ENCODE measurements around the gene IQGAP1.
A peak's percentile ranks its signal among the peaks of the same experiment; 100 is the strongest.
"Not testable (repeated sequence)": the region's sequence is repeated elsewhere in the genome, so short reads cannot be mapped to it uniquely, and the experiment has no call there.

IQGAP1 gene

DNA sequence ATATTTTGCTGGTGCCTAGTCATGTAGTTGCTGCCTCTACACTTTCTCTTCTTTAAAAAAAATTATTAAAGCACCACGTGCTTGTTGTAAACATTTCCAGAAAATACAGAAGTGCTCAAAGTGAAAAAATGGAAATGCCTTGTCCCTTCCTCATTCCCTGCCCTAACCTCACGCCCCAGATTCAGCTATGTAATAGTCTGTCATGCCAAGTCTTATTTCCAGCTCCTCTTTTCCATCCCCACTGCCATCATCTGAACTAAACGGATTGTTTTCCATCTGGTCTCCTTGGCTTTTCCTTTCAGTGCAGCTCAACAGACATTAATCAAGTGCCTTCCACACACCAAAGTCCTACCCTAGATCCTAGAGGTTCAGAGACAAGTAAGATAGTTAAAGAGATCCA, 20.5 kb upstream of the IQGAP1 start:
- no peak for DNase-seq

DNA sequence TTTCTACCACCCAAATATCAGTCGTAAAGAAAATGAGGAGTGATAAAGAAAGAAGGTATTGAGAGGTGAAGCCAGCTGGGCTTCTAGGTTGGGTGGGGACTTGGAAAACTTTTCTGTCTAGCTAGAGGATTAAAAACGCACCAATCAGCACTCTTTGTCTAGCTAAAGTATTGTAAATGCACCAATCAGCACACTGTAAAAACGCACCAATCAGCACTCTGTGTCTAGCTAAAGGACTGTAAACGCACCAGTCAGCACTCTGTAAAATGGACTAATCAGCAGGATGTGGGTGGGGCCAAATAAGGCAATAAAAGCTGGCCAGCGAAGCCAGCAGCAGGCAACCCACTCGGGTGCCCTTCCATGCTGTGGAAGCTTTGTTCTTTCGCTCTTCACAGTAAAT, 13.0 kb upstream of the IQGAP1 start:
- no peak for DNase-seq

DNA sequence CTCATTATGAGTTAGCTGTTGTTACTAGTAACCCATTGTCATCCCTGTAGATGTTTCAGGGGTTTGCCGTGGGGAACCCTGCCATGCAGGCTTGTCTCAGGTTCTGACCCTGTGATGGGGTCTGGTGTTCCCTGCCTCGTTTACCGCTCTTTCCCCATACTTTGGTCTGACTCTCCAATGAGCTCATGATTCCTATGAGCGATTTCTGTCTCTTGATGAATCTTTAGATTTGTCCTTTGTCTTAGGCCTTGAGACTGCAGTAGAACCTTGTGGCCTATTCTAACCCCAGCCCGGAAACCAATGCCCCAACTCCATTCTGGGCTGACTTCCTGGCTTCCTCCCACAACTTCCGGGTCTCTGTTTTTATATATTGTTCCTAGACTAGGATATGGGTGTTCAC, 11.3 kb upstream of the IQGAP1 start:
- peak; percentile 66 for DNase-seq

DNA sequence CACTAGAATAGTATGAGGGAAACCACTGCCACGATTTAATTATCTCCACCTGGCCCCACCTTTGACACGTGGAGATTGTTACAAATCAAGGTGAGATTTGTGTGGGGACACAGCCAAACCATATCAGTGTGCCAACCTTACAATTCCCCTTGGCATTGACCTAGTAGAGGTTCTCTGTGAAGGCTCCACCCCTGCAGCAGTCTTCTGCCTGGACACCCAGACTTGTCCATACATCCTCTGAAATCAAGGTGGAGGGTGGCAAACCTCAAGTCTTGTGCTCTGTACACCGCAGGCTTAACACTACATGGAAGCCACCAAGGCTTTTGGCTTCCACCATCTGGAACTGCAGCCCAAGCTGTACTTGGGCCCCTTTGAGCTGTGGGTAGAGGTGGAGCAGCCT, 8.8 kb upstream of the IQGAP1 start:
- no peak for DNase-seq

DNA sequence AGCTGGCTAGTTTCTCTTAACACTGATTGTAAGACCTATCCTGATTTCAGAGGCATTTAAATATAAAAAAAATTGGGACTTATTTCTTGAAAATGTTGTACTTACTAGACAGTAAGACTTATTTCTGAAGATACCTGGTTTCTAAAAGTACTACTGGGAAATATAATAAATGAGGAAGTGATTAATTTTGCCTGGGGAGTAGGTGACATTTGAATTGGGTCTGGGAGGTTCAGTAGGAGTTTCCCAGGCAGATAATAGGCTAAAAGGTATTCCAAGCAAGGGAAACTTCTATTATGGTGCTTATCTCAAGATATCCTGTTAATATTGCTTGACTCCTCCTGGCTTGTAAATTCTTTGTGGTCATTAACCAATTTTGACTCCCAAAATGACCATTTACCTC, 6.5 kb upstream of the IQGAP1 start:
- no peak for DNase-seq

DNA sequence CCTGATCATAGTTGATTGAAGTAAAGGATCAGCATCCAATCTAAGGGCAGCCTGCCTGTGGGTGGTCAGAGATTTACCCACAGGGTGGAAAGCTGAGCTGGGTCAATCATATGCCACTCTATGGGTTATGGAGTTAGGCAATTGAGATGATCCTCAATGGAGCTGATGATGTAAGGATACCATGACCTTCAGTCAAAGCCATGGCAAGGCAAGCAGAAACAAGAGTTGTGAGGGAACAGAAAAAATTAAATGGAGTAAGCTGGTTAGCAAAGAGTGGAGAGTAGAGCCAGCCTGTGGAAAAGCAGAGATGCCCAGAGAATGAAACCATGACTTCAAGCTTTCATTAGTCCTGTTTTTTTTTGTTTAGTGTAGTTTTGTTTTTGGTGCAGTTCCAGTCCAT, 5.7 kb upstream of the IQGAP1 start:
- DNase-seq, result no peak

DNA sequence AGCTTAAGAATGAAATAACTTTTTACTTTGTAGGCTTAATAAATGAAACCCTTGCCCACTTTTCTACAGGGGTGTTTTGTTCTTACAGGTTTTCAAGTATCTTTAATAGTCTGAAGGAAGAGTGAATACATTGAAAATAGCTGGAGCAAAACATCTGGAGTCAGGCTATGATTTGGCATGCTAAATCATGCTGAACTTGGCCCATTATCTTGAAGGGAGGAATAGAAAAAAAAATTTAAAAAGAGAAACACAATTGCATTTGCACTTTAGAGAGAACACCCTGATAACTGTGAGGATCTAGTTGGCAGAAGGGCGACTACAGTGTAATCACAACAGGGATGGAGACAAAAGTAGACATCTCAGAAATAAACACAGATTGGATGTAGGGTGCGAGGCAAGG, 1.8 kb upstream of the IQGAP1 start:
- no peak for DNase-seq

DNA sequence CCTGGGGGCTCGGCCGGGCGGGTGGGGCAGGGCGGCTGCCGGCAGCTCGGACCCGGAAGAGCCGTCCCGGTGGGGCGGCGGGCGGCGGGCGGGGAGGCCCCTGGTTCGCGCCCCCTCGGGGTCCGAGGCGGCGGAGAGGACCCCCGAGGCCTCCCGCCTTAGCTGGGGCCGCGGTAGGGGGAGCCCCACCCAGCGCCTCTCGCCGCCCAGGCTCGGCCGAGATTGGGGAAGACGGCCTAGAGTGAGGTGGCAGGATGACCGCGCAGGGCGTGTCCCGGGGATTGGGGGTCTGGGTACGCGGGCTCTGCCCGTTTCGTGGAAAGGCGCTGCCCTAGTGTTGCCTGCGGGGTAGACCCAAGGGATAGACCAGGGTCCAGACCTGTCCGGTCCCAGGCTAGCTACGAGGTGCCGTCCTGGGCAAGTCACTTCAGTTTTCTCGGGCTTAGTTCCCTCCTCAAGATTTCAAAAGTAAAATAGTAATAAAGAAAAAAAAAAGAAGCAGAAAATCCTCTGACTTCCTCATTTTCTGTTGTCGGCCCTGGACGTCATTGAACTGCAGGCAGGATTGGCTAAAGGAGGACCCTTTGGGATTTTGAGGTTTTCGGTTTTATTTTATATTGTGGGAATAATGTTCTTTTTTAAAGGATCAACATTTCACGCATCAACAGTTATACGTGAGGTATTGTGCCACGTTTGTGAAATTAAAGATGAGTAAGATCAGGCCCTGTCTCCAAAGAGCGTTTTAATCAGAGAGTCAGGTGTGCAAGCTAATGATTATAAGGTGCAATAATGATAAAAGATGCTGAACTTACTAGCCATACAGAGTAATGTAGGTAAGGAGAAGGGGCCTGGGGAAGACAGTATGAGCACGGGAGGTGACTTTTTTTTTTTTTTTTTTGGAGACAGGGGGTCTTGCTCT, 679 bp downstream of the IQGAP1 start:
- DNase-seq, result peak; percentile 47

DNA sequence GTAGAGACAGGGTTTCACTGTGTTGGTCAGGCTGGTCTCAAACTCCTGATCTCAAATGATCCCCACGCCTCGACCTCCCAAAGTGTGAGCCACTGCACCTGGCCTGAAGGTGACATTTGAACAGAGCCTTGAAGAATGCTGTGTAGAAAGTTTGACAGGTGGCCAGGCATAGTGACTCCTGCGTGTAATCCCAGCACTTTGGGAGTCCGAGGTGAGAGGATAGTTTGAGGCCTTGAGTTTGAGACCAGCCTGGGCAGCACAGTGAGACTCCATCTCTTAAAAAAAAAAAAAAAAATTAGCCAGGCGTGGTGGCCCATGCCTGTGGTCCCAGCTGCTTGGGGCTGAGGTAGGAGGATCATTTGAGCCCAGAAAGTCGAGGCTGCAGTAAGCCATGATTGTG, 1.5 kb downstream of the IQGAP1 start:
- no peak for DNase-seq

DNA sequence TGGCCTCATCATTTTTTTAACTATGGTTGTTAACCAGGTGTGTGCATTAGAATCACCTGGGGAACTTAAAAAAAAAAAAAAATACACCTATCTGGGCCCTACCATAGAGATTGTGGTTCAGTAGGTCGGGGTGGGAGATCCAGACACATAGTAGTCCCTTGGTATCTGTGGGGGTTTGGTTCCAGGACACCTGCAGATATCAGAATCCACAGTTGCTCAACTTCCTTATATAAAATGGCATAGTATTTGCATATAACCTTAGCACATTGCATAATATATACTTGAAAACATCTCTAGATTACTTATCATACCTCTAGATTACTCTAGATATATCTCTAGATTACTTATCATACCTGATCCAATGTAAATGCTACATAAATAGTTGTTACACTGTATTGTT, 5.0 kb downstream of the IQGAP1 start:
- DNase-seq, result no peak

DNA sequence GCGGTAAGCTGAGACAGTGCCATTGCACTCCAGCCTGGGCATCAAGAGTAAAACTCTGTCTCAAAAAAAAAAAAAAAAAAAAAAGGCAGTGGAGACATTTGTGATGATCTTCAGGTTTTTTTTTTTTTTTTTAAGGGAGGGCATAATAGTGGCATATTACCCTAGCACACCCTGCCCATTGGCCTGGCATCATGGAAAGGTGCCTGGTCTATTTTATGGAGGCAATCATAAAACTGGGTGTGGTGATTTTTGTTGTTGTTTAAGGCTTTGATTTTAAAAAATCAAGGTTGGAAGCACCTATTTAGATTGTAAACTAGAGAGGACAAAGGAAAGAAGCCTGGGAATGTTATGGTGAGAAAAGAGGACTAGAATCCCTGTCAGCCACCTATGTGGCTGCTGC, 6.0 kb downstream of the IQGAP1 start:
- no peak for DNase-seq

DNA sequence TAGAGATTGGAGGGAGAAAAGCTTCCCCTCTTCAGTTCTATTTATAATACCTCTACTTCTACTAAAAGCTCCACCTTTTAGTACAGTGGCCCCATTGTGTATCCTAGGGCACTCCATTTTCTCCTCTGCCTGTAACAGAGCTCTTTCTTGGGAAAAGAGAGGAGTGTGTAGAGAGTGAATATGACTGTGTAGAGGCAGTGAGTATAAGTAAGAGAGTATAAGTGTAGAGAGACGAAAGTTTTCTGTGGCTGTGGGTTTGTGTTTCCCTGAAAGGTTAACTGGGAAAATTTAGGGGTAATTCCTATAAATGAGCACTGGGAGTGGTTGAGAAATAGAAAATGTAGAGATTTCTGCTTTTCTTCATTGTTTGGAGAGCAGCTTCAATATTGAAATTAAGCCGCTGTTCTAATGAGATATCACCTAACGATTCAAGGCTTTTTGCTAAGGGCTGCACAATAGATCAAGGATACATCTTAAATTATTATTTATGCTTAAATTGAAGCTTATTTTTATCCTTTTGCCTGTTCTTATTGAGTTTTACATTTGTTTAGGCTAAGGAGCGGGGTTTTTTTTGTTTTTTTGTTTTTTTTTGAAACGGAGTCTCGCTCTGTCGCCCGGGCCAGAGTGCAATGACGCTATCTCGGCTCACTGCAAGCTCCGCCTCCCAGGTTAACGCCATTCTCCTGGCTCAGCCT, 6.9 kb downstream of the IQGAP1 start:
- no peak for DNase-seq

DNA sequence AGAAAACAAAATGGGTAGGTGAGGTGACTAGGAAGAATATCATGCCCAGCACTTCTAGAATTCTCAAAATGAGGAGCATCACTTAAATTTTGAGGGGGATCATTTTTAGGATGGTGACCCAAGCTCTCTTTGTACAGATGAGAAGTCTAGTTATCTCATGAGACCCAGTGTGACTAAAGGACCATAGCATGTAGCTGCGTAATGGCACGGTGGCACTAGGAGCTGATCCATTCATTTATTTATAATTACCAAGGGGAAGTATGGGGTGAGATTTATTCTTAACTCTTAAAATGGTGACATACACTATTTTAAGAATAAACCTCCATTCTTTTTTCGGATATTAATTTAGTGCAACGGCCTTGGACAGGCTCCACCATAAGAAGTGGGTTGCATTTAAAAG, 8.3 kb downstream of the IQGAP1 start:
- DNase-seq, result no peak

DNA sequence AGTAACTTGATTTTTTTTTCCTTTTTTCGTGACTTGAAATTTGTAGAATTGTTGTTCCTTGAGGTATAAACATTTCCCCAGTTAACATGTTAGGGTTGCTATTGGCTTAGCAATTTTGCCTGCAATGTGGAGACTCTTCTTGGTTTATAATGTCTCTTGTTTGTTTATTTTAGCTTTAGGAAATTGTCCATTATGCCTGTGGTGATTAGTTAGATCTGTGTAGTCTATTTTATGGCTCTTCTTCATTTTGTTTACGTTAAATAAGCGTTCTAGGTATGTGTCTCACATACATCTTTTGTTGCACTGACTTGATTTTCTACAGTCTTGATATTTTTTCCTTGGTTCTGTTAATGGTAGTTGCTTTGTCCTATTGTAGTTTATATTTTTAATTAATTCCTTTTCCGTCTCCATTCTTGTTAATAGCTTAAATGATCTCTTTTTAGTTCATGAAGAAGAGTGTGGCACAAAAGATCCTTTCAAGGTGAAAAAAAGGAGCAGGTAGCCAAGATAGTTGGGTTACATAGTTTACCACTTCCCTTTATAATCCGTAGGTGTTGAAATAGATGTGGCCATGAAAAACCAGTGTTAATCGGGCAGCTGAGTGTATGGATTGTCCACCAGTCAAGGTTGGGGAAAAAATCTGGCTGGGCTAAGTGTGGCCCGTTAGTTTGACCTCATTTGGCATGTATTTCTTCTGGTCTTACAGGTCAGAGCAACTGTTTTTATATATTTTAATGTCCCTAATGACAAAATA, 12.1 kb downstream of the IQGAP1 start:
- no peak for DNase-seq

DNA sequence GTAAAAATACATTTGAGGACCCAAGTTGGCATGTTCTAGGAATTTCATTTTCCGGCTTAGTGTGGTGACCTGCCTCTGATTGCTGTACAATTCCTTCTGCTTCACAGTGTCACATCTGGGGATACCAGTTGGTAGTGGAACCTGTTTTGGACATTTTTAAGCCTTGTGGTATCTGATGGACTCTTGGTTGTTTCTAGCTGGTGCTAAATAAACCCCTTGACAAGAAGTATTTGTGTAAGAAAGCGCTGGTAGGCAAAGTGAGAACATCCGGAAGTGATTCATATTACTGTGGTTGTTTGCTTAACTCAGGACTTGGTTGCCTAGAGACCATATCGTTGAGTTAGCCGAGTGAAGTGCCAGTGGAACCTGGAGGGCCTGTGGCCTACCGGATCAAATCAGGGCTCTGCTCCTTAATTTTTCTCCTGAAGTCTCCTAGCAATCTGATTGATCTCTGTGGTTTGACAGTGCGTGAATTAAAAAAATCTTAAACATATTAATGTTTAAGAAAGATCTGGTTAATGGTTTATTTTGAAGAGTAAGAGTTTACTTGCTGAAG, 12.8 kb downstream of the IQGAP1 start:
- peak; percentile 57 for DNase-seq

DNA sequence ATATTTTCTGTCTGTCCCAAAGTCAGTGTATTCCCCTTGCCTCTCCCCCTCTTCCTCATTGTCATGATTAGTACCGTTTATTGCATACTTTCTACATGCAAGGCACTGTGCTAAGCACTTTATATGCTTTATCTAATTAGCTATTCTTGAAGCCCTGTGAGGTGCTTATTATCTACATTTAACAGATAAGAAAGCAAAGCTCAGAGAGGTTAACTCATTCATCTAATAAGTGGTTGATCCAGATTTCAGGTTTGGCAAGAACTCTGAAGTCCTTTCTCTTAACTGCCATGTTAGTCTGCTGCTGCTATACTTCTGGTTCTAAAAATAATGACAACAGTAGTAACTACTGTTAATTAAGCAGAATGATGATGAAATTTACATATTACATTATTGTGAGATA, 13.5 kb downstream of the IQGAP1 start:
- no peak for DNase-seq

DNA sequence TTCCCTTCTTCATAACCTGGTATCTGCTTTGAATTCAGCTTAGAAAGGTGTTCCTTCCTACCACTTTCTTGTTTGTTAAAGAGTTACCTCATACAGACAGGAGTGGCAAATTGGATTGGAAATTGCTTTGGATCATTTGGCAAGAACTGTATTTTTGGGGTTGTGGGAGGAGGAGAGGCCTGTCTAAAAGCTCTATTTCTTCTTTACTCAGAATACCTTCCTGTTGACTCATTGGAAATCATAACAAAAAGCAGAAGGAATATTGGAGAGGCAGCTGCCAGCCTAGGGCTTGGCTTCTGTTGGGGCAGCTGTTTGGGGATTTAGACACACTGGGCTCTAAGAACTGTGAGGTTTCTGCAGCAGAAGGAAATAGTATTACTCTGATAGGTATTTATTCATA, 14.2 kb downstream of the IQGAP1 start:
- no peak for DNase-seq

DNA sequence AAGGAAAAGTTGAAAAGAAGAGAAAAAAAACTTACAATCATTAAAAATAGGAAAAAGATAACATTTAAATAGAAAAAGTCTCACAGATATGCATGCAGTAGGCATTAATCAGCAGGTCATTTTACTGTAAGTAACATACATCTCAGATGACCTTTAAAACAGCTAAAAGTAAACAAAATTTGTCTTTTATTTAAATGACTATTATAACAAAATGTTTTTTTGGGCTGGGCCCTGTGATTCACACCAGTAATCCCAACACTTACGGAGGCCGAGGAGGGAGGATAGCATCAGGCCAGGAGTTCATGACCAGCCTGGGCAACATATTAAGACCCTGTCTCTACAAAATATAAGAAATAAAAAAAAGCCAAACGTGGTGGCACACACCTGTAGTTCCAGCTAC, 14.7 kb downstream of the IQGAP1 start:
- no peak for DNase-seq

DNA sequence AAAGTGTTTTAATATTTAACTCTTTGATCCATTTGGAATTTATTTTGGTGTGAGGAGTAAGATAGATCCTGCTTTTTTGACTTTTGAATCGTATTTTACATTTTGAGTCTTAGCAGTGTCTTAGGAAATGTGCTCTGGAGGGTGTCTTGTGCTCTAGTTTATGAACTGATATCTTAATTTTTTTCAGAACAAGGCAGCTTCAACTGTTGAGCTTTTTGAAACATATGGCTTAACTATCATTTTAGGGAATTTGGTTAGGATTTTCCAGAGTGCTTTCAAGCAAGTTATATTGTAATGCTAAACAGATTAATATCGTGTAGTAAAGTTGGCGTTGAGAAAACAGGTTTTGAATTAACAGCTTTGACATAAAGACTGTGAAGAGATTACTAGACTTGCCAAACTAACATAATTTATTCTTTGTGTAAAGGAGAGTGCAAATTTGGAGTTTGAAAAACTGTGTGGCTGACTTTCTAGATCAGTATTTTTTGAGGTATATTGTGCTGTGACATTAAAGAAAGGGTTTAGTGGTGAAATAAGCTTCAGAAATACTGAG, 17.1 kb downstream of the IQGAP1 start:
- DNase-seq, result no peak

DNA sequence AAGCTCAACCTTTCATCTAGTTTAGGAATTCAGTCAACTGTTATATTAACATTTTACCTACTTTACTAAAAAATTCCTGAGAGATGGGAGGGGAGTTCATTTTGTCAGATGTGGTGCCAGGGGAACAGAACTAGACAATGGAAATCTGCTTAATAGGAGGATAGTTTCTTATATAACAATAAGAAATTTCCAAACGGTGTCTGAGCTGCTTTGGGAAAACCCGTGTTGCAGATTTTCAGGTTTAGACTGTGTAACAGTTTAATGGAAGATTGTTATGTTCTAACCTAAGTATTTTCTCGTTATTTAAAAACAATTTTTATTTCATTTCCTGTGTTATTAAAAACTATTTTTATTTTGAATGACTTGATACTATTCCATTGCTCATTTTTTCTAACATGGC, 19.3 kb downstream of the IQGAP1 start:
- DNase-seq, result no peak

DNA sequence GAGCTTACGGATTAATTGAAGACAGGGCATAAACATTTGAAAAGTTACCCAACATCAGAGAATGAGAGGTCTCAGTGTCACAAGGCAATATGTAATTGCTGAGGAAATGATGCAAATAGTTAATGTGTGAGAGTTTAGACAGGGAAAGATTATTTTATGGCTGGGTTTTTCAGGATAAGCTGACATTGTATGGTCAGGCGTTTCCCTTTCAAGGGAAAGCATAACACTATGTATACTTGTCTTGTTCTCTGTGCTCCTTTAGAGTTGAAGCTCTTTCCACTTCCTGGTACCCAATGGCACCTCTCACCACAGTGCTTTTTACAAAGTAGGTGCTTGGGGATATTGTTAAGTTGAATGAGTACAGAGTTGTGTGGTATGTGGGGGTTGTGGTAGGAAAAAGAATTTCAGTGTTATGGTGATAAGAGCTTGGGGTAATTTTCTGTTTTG, 19.9 kb downstream of the IQGAP1 start:
- peak; percentile 38 for DNase-seq

DNA sequence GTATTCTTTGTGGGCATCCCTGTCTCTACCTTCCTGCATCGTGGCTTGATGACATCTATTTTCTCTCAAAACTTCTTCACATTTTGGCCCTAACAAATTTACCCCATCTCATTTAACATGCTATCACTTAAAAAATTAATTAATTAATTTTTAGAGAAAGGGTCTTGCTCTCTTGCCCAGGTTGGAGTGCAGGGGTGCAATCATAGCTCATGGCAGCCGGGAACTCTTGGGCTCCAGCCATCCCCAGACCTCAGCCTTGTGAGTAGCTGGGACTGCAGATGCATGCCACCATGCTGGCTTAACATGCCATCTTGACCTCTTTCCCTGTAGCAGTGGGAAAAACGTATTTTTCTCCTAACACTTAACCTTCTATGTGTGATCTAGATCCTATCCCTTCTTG, 20.6 kb downstream of the IQGAP1 start:
- no peak for DNase-seq

DNA sequence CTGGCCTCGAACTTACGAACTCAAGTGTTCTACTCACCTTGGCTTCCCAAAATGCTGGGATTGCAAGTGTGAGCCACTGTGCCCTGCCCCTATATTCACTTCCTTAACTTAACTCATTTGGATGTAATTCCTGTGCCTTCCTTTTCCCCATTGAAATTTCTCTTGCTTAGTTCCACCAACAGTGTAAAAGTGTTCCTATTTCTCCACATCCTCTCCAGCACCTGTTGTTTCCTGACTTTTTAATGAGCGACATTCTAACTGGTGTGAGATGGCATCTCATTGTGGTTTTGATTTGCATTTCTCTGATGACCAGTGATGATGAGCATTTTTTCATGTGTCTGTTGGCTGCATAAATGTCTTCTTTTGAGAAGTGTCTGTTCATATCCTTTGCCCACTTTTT, 21.5 kb downstream of the IQGAP1 start:
- not testable (repeated sequence) for DNase-seq

Measured in activated gamma-delta T cell treated with Interleukin-2 at 50 U/mL for 16 hours (primary cell).